Kidney glomerular epithelial cell (primary cell): Measurements from ENCODE around the gene DMKN.
"Not testable (repeated sequence)": the region's sequence is repeated elsewhere in the genome, so short reads cannot be mapped to it uniquely, and the experiment has no call there.

Experiments used
- DNase-seq: peaks from one replicate; lab custom pipeline; 2025; lab: John Stamatoyannopoulos, UW

The DMKN gene

GRCh38 chr19:35498220-35498619 is 15.2 kb downstream of the DMKN start:
- no peak for DNase-seq

- DNase-seq: no peak
Observed at GRCh38 chr19:35497406-35497805, 16.0 kb downstream of the DMKN start.

GRCh38 chr19:35495107-35496064 is 18.1 kb downstream of the DMKN start:
- DNase-seq: peak; percentile 36

GRCh38 chr19:35493971-35494370 is 19.5 kb downstream of the DMKN start:
- no peak for DNase-seq

DNA sequence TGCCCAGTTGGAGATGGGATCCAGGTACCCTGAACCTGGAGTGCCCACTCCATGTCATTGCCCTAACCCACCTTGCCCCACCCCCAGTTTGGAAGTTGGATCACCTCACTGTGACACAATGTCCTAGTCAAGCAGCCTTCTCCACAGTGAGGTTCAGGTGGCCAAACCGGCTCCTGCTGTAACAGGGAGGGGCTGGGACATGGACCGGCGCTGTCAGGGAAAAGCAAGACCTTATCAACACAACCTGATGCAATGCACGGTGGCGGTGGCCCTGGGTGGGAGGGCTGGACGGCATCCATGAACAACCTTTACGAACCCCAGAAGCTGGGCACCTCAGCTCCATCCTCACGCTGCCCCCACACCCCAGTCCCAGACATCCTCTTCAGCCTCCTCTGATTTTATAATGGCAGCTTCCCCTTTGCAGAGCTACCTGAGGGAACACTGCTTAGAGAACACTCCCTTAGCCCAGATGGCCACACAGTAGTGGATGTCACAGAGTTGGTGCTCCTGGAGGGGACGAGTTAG is 21.6 kb downstream of the DMKN start:
- no peak for DNase-seq

GRCh38 chr19:35490364-35490763 is 23.1 kb downstream of the DMKN start, which contains the start of gene KRTDAP:
Gene KRTDAP, minus strand, starts transcription at chr19:35490464. Its CDS starts 22 bp downstream, at chr19:35490442.
- no peak for DNase-seq

- DNase-seq: no peak
Observed at GRCh38 chr19:35488677-35489076, 24.8 kb downstream of the DMKN start.

GRCh38 chr19:35487656-35488182 is 25.7 kb downstream of the DMKN start:
- no peak for DNase-seq

GRCh38 chr19:35486268-35486708 is 27.2 kb downstream of the DMKN start:
- no peak for DNase-seq

DNA sequence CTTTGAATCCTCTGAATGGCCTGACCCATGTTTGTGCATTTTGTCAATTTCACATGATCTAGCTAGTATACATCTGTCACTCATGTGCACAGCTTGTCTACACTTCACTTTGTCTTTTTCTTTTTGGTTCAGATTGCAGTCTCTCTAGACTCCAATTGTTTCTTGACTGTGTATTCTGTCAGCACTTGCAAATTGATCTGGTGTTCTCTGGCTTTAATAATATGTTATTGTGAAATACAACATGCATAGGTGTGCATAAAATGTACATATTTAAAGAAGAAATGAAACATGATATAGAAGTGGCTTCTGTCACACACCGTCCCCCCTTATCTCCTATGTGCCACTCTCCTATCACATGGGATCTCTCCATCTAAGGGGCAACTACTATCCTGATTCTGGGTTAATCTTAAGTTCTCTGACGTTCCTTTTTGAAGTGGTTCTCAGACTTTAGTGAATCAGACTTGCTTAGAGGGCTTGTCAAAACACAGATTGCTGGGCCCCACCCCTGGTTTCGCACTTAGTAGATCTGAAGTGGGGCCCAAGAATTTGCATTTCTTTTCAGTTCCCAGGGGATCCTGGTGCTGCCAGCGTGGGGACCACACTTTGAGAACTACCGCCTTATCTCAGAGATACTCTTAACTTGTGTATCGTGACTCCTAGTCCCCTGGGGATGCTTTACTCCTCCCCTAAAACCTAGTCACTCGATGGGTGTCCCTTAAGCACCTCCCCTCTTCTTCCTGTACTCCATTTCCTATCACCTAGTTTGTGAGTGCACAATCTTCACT is 29.0 kb downstream of the DMKN start:
- DNase-seq: no peak

GRCh38 chr19:35483089-35483488 is 30.4 kb downstream of the DMKN start:
- no peak for DNase-seq

DNA sequence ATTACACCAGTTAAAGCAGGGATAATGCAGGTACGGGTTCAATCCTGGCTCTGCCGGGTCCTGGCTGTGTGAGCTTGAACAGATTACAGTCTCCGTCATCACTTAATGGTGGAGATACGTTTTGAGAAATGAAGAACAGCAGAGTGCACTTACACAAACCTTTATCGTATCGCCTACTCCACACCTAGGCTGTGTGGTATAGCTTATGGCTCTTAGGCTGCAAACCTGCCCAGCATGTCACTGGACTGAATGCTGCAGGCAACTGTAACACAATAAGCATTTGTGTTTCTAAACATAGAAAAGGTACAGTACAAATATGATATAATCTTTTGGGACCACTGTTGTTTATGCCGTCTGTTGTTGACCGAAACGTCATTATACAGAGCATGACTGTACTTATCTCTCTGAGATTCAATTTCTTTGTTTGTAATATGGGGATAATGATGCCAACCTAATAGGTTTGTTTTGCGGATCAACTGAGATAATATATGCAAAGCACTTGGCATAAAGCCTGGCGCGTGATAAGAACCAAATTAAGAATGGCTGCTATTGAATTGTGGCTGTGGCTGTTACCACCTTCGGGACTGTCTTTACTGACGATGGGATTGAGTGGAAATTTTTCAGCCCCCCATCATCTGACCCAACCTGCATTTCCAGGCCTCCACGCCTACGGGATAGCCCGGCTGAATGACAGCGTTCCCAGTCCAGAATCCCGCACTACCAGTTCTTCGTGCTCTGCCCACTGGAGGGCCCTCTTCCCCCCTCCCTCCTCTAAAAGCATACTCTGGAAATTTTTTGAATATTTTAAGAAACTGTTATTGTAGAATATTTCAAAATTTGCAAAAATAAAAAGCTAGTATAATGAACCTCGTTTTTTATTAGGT is 34.4 kb downstream of the DMKN start:
- no peak for DNase-seq

DNA sequence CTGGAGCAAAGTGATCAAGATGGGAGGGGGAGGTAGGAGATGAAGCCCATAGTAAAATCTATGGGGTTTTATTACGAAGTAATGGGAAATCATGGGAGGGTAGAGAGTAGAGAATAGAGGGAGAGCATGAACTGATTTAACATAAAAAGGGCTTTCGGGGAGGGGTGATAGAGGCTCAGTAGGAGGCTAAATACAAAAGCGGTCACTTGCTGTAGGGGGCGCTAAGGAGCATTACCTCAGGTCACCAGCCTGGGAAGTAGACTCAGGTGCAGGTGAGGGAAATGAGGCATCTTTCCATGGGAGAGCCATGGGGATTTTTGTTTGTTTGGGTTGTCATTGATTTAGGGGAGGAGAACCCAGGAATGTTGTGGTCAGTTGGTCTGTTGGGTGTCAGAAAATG is 37.3 kb downstream of the DMKN start:
- no peak for DNase-seq

- DNase-seq: not testable (repeated sequence)
Observed at GRCh38 chr19:35474594-35474993, 38.9 kb downstream of the DMKN start.

GRCh38 chr19:35474104-35474503 is 39.3 kb downstream of the DMKN start:
- no peak for DNase-seq

DNA sequence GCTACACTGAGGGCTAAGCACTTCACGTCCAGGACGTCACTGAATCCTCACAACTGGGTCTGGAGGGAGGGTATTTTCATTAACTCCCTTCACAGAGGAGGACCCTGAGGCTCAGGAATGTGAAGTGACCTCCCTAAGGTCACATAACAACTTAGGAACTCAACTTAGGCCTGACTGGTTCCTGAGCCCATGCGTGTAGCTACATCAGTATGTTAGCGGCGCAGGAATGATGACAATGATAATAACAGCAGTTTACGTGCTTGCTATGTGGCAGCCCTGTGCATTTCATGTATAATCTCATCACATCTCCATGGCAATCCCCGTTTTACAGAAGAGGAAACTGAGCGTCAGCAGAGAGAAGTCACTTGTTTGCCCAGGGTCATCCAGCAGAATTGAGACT is 41.5 kb downstream of the DMKN start:
- no peak for DNase-seq

GRCh38 chr19:35471075-35471474 is 42.4 kb downstream of the DMKN start:
- DNase-seq: not testable (repeated sequence)

GRCh38 chr19:35470128-35470527 is 43.3 kb downstream of the DMKN start:
- DNase-seq: no peak

- DNase-seq: peak; percentile 38
Observed at GRCh38 chr19:35468637-35469036, 44.8 kb downstream of the DMKN start.

DNA sequence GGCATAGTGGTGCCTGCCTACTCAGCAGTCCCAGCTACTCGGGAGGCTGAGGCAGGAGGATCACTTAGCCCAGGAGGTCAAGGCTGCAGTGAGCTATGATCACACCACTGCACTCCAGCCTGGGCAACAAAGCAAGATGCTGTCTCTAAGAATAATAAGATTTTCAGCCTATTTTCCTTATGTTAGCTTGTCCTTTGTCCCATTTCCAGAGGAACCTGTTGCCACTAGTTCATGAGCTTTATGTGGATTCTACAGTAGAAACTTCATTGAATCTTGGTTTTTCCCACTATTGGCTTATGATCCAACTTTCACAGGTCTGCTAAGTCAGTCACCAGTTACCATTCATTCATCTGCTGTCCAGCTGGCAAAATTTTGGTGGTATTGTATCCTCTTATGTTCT is 47.2 kb downstream of the DMKN start:
- DNase-seq: no peak

DNA sequence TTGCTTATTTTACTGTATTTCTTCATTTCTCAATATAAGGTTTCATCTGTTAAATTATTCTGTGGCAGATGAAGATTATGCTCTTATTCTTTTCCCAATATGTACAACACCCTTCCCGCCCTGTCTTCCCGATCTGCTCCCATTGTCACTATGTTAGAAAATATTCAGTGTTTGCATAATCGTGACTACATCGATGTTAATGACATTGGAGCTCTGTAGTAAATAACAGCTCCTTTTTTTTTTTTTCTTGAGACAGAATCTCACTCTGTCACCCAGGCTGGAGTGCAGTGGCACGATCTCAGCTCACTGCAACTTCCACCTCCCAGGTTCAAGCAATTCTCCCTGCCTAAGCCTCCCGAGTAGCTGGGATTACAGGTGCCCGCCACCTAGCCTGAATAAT is 50.5 kb downstream of the DMKN start:
- not testable (repeated sequence) for DNase-seq
